Ectodermal cell (in vitro differentiated cells): ENCODE data around the gene ARL13B. TPM values are rescaled to one million over a fixed set of nuclear protein-coding genes. Genes with fewer than 3 reads are reported as not detected.
"Not testable (repeated sequence)": the region's sequence is repeated elsewhere in the genome, so short reads cannot be mapped to it uniquely, and the experiment has no call there.

ENCODE experiments used
- H3K27ac ChIP-seq: 2 replicates; pipeline ENCODE4 v1.7.0; 2013; ENCODE audit warnings: mild to moderate bottlenecking, low read depth, low read length; ENCODE audit not compliant: insufficient read depth, poor library complexity, severe bottlenecking
- H3K27me3 ChIP-seq: 2 replicates; pipeline ENCODE4 v1.7.0; 2013; ENCODE audit warnings: mild to moderate bottlenecking, low read length; ENCODE audit not compliant: insufficient read depth, control insufficient read depth, poor library complexity, severe bottlenecking
- H3K36me3 ChIP-seq: one replicate; pipeline ENCODE4 v1.7.0; 2013; ENCODE audit warnings: low read length; ENCODE audit not compliant: control insufficient read depth, insufficient read depth
- H3K4me1 ChIP-seq: one replicate; pipeline ENCODE4 v1.7.0; 2013; ENCODE audit warnings: low read length; ENCODE audit not compliant: control insufficient read depth, insufficient read depth
- H3K4me3 ChIP-seq: 2 replicates; pipeline ENCODE4 v1.7.0; 2013; ENCODE audit warnings: low read depth, low read length, control low read depth; ENCODE audit not compliant: insufficient read depth
- H3K9me3 ChIP-seq: 2 replicates; pipeline ENCODE4 v1.7.0; 2013; ENCODE audit warnings: mild to moderate bottlenecking, low read length, moderate library complexity; ENCODE audit not compliant: control insufficient read depth
- WGBS, 2 experiments: methylation state at CpG; one replicate each; pipeline ENCODE4 v1.1.7; 2013; ENCODE audit warnings: missing lambda C conversion rate in 2 of 2; 5-methylcytosine and 5-hydroxymethylcytosine counted together
- polyA plus RNA-seq, 4 experiments: library from polyadenylated mRNA; stranded (reverse); fragments of 50-300 nt; gene quantifications; one replicate each; pipeline ENCODE4 v1.2.3, GENCODE V29; 2013

The ARL13B gene
- polyA plus RNA-seq (2013, experiment 1 of 4) = 11.6 TPM
- polyA plus RNA-seq (2013, experiment 2 of 4) = 11.6 TPM
- 9.6 TPM for polyA plus RNA-seq (2013, experiment 3 of 4)
- polyA plus RNA-seq (2013, experiment 4 of 4) = 10.6 TPM

DNA sequence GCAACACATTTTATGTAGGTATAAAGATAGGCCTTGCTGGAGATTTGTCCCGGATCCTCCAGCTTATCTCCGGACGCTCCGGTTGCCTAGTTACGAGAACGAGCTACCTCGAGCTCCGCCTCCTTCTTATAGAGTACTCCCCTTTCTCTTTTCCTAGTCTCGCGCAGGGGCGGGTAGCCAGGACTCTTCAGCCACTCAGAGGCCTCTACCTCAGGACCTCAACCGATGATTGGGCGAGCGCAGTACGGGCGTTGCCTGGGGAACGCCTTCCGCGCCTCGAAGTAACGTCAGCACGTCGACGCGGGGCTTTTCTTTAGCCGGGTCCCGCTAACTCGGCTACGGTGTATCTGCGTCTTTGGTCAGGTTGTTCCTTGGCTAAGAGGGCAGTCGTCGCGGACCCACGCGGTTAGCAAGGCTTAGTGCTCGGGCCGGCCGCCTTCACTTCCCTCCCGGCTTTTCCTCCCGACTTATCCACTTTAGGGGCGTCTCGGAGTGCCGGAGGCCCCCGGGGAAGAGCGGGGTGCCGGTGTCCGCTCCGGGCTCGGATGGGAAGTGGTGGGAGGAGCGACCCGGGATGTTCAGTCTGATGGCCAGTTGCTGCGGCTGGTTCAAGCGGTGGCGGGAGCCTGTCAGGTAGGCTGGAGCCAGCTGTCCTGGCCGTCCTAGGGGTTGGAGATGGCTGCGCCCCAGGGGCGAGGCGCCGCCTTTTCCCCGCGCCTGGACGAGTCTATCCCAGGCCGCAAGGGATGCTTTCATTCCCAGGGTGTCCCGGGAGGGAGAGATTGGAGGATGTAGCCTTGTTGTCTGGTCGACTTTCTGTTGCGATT lies at the start of gene ARL13B:
Gene ARL13B, plus strand, starts transcription at position 306 of the 827 bp plus-strand sequence. Its CDS starts 269 bp downstream, at position 575.
- Histone ChIP-seq H3K9me3 (no peaks in the 10 kb centered on the region), H3K27me3 (peaks cover 11% of the 10 kb centered on the region), H3K36me3 (no peaks in the 10 kb centered on the region), H3K4me3 (peak within 1 kb of the TSS; percentile 65), H3K27ac (peak within 1 kb of the TSS; percentile 86), H3K4me1 (peaks cover 6% of the 10 kb centered on the region)
- 0% methylated on average over 66 of the region's 66 CpGs for WGBS, 2 experiments

DNA sequence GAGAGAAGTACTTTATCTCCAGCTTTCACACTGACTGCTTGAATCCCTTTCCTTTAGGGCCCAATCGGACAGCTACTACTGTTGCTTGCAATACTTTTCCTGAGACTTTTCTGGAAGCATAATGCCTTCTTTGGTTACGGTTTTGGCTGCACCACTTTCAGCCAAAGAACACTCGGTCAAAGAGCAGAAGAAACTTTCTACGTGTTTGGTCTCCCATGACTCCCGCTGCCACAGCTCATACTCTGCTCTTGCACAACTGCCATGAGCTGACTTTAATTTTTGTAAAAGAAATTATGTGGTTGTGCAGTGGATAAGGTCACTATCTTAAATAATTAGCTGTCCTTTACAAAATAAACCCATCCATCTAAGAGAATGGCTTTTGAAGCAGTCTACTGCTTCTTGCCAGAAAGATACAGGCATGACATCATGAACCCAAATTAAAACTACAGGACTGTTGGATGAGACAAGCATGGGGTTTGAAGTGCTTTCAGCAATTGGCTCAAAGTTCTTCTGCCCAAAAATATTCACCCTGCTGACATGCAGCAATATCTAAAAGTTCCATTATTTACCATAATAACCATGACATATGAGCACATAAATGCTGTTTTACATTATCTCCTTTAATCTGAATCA lies 48.2 kb upstream of the ARL13B start:
- peaks cover 3% of the 10 kb centered on the region for H3K9me3 ChIP-seq
- H3K4me3 ChIP-seq = no peak overlapping the region
- WGBS, 2 experiments = 85 to 88% methylated on average over 5 of the region's 5 CpGs

GRCh38 chr3:93934366-93935046 lies 45.4 kb upstream of the ARL13B start:
- H3K9me3 ChIP-seq = peaks cover 3% of the 10 kb centered on the region
- H3K4me3 ChIP-seq = no peak overlapping the region
- H3K4me1 ChIP-seq = no peaks in the 10 kb centered on the region
- no peaks in the 10 kb centered on the region for H3K27me3 ChIP-seq
- no peaks in the 10 kb centered on the region for H3K36me3 ChIP-seq
- whole genome bisulfite sequencing, 2 experiments = 73 to 76% methylated on average over 5 of the region's 5 CpGs
- H3K27ac ChIP-seq = no peak overlapping the region

More for the DNA sequence above, 48.2 kb upstream of the ARL13B start:
- no peak overlapping the region for H3K27ac ChIP-seq
- H3K27me3 ChIP-seq = no peaks in the 10 kb centered on the region
- no peaks in the 10 kb centered on the region for H3K4me1 ChIP-seq
- H3K36me3 ChIP-seq = no peaks in the 10 kb centered on the region

DNA sequence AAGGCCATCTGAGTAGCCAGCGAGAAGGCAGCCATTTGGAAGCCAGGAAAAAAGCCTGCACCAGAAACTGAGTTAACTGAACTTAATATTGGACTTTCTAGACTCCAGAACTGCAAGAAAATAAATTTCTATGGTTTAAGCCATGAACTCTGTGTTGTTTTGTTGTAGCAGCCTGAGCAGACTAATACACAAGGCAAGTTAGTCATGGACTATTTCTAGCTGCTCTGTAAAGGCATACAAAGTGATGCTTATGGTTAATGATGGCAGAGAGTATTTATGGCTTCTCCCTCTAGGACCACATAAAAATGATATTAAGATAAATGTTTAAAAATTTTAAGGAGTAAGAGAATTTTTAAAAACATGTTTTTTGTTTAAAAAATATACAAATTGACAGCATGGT lies 43.4 kb upstream of the ARL13B start:
- H3K9me3 ChIP-seq = no peaks in the 10 kb centered on the region
- no peak overlapping the region for H3K4me3 ChIP-seq
- 65 to 68% methylated on average over 1 of the region's 1 CpG for WGBS, 2 experiments

DNA sequence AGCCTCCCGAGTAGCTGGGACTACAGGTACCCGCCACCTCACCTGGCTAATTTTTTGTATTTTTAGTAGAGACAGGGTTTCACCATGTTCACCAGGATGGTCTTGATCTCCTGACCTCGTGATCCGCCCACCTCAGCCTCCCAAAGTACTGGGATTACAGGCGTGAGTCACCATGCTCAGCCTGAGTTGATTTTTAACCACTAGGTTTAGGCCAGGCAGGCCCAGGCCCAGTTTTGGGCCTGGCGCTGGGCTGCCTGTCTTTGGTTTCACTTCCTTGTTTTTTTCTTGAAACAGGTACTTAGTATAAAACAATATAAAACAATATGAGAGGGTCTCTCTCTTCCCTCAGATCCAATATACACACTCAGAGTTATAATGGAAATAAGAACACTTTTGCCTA lies 42.5 kb upstream of the ARL13B start:
- H3K27me3 ChIP-seq, H3K4me1 ChIP-seq, H3K27ac ChIP-seq, H3K4me3 ChIP-seq, H3K36me3 ChIP-seq, H3K9me3 ChIP-seq: not testable (repeated sequence)
- WGBS, 2 experiments = 76 to 85% methylated on average over 6 of the region's 6 CpGs

More for the DNA sequence above, 43.4 kb upstream of the ARL13B start:
- H3K27me3 ChIP-seq = no peaks in the 10 kb centered on the region
- H3K27ac ChIP-seq = no peak overlapping the region
- no peaks in the 10 kb centered on the region for H3K4me1 ChIP-seq
- no peaks in the 10 kb centered on the region for H3K36me3 ChIP-seq

DNA sequence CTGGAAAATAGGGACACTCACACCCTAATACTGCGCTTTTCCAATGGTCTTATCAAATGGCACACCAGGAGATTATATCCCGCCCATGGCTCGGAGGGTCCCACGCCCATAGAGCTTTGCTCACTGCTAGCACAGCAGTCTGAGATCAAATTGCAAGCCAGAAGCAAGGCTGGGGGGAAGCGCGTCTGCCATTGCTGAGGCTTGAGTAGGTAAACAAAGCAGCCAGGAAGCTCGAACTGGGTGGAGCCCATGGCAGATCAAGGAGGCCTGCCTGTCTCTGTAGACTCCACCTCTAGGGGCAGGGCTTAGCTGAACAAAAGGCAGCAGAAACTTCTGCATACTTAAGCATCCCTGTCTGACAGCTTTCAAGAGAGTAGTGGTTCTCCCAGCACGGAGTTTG lies 30.0 kb upstream of the ARL13B start:
- H3K27me3 ChIP-seq, H3K4me3 ChIP-seq, H3K4me1 ChIP-seq, H3K36me3 ChIP-seq, H3K27ac ChIP-seq, H3K9me3 ChIP-seq: not testable (repeated sequence)
- 87 to 89% methylated on average over 8 of the region's 8 CpGs for WGBS, 2 experiments

DNA sequence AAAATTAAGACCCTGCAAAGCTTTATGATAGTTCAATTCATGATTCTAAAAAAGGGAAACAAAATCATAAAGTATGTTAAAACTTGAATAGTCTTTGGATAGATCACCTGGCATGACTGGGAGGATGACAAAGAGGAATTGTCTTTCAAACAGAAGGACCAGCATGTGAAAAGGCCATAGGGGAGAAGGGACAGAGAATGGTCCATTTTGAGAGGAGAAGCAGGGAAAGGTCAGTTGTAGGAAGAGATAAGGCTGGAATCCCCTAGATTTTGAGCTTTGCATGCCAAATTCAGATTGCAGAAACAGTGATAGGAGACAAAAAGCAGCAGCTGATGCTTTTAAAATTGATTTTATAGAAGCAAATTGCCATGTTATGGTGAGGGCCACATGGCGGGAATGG lies 18.9 kb upstream of the ARL13B start:
- no peaks in the 10 kb centered on the region for H3K27me3 ChIP-seq
- H3K9me3 ChIP-seq = no peaks in the 10 kb centered on the region
- WGBS, 2 experiments = 80 to 97% methylated on average over 1 of the region's 1 CpG
- H3K4me3 ChIP-seq = no peak overlapping the region
- no peak overlapping the region for H3K27ac ChIP-seq
- H3K4me1 ChIP-seq = no peaks in the 10 kb centered on the region
- no peaks in the 10 kb centered on the region for H3K36me3 ChIP-seq

DNA sequence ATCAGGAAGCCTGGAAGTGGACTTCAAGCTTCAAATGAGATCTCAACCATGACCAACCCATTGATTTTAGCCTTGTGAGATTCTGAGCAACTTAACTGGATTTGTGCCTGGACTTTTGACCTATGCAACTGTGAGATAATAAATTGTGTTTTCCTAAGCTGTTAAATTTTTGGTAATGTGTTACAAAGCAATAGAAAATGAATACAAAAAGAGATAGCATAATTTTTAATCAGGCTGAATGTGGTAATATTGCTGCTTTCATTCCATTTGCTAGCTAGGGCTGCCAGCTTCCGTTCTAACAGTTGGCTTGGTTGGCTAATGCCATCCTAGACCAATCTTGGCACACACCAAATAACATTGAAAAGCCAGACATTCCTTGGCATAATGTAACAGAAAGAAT lies 18.5 kb upstream of the ARL13B start:
- H3K9me3 ChIP-seq = no peaks in the 10 kb centered on the region
- H3K27me3 ChIP-seq = no peaks in the 10 kb centered on the region
- no peaks in the 10 kb centered on the region for H3K4me1 ChIP-seq
- 71 to 83% methylated on average over 1 of the region's 1 CpG for WGBS, 2 experiments
- H3K27ac ChIP-seq = no peak overlapping the region
- H3K36me3 ChIP-seq = no peaks in the 10 kb centered on the region
- no peak overlapping the region for H3K4me3 ChIP-seq

DNA sequence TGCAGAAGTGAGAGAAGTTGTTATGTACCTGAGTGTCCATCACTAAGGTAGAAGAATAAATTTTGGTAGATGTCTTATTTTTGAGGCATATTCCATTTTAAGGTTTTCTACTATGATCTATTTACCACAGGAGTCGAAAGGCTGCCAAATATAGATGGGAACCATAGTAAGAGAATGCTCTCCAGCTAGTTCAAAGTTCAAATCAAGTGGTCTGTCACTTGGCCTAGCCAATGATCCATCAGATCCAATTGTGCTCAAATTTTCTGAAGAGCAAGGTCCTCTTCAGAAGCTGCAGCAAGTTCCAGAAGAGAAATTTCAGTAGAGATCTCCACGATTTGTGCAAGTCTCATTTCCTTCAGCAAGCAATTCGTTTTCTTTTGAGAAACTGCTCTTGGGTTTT lies 17.2 kb upstream of the ARL13B start:
- H3K36me3 ChIP-seq = no peaks in the 10 kb centered on the region
- H3K9me3 ChIP-seq = no peaks in the 10 kb centered on the region
- H3K27ac ChIP-seq = no peak overlapping the region
- H3K4me1 ChIP-seq = no peaks in the 10 kb centered on the region
- H3K4me3 ChIP-seq = no peak overlapping the region
- 77% methylated on average over 3 of the region's 3 CpGs for WGBS, 2 experiments
- no peaks in the 10 kb centered on the region for H3K27me3 ChIP-seq

DNA sequence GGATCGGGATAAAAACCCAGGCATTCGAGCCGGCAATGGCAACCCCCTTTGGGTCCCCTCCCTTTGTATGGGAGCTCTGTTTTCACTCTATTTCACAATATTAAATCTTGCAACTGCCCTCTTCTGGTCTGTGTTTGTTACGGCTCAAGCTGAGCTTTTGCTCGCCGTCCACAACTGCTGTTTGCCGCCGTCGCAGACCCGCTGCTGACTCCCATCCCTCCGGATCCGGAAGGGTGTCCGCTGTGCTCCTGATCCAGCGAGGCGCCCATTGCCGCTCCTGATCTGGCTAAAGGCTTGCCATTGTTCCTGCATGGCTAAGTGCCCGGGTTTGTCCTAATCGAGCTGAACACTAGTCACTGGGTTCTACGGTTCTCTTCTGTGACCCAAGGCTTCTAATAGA lies 14.8 kb upstream of the ARL13B start:
- not testable (repeated sequence) for H3K4me3 ChIP-seq, H3K9me3 ChIP-seq, H3K27me3 ChIP-seq, H3K4me1 ChIP-seq, H3K36me3 ChIP-seq, H3K27ac ChIP-seq
- WGBS, 2 experiments = 92 to 94% methylated on average over 19 of the region's 19 CpGs
